ENCODE results near the gene DBNL. TPM values are rescaled to one million over a fixed set of nuclear protein-coding genes. Genes with fewer than 3 reads are reported as not detected.

The DBNL gene
- total and polyA plus RNA-seq, 8 donors: 22.1 to 53.7 (median 34.7) TPM

- intact Hi-C loops (cut with DNase I): no loop called here
- no peaks in the 10 kb centered on the region for H3K36me3 ChIP-seq
- H3K27ac ChIP-seq: no peak overlapping the region
- no peak overlapping the region for H3K4me3 ChIP-seq
- ATAC-seq: no peak
- no peaks in the 10 kb centered on the region for H3K27me3 ChIP-seq
- FAIRE-seq: no peak
- no peak for DNase-seq
- no peak for TF ChIP-seq CTCF (IDR thresholded peaks at IDR 0.05)
- no peaks in the 10 kb centered on the region for H3K9me3 ChIP-seq
- whole genome bisulfite sequencing, 2 donors: 72 to 84% methylated on average over 6 of the region's 6 CpGs
- no peaks in the 10 kb centered on the region for H3K4me1 ChIP-seq
Observed at GRCh38 chr7:44098092-44099068, 53.9 kb downstream of the DBNL start.

GRCh38 chr7:44099669-44100068, 55.2 kb downstream of the DBNL start:
- H3K4me1 ChIP-seq: no peaks in the 10 kb centered on the region
- H3K27ac ChIP-seq: no peak overlapping the region
- WGBS, 2 donors: 71 to 83% methylated on average over 4 of the region's 4 CpGs
- FAIRE-seq (no peak), ATAC-seq (no peak), DNase-seq (no peak)
- intact Hi-C loops (cut with DNase I): no loop called here
- no peaks in the 10 kb centered on the region for H3K27me3 ChIP-seq
- H3K4me3 ChIP-seq: no peak overlapping the region
- no peaks in the 10 kb centered on the region for H3K9me3 ChIP-seq
- H3K36me3 ChIP-seq: no peaks in the 10 kb centered on the region
- no peak for TF ChIP-seq CTCF (IDR thresholded peaks at IDR 0.05)

- Histone ChIP-seq H3K36me3 (no peaks in the 10 kb centered on the region), H3K4me3 (no peak overlapping the region), H3K27ac (peak overlapping the region in 1 of 4 donors; percentile 8), H3K4me1 (no peaks in the 10 kb centered on the region), H3K27me3 (no peaks in the 10 kb centered on the region), H3K9me3 (no peaks in the 10 kb centered on the region)
- intact Hi-C loops (cut with DNase I): no loop called here
- TF ChIP-seq CTCF (IDR thresholded peaks at IDR 0.05): no peak
- WGBS, 2 donors: 71 to 73% methylated on average over 10 of the region's 10 CpGs
- DNase-seq (no peak), FAIRE-seq (no peak), ATAC-seq (no peak)
Observed at GRCh38 chr7:44100458-44101302, 56.2 kb downstream of the DBNL start.

- ATAC-seq (no peak), FAIRE-seq (no peak)
- intact Hi-C loops (cut with DNase I): no loop called here
Observed at GRCh38 chr7:44101303-44101965, 56.9 kb downstream of the DBNL start.

More at GRCh38 chr7:44101303-44101965, 56.9 kb downstream of the DBNL start:
- no peak for TF ChIP-seq CTCF (IDR thresholded peaks at IDR 0.05)
- Histone ChIP-seq H3K27ac (peak overlapping the region in 1 of 4 donors; percentile 8), H3K4me3 (no peak overlapping the region), H3K36me3 (no peaks in the 10 kb centered on the region), H3K9me3 (no peaks in the 10 kb centered on the region), H3K27me3 (no peaks in the 10 kb centered on the region), H3K4me1 (no peaks in the 10 kb centered on the region)
- DNase-seq: no peak
- WGBS, 2 donors: 88 to 89% methylated on average over 3 of the region's 3 CpGs

Measured in pancreas (tissue), 10 donors.